Embryonic facial prominence (tissue), 1 donor: ENCODE data around the gene U2AF1L4.
"Not testable (repeated sequence)": the region's sequence is repeated elsewhere in the genome, so short reads cannot be mapped to it uniquely, and the experiment has no call there.

Source experiments
- DNase-seq: peaks from one replicate; pipeline ENCODE4 v3.0.0-alpha.2; 2016; ENCODE audit errors: extremely low spot score

U2AF1L4 gene

GRCh38 chr19:35780717-35781116 is 35.5 kb upstream of the U2AF1L4 start:
- no peak for DNase-seq

DNA sequence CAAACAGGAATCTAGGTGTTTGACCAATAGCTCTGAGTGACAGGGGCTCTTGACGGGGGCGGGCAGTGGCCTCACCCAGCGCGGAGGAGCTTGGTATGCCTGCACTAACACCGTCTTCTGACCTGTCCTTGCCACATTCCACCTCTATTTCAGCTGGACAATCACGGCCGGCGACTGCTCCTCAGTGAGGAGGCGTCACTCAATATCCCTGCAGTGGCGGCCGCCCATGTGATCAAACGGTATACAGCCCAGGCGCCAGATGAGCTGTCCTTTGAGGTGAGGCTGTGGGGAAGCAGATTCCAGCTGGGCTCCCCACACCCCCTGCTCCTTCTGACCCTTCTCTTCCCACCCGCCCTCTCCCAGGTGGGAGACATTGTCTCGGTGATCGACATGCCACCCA is 34.8 kb upstream of the U2AF1L4 start:
- DNase-seq, result no peak

DNA sequence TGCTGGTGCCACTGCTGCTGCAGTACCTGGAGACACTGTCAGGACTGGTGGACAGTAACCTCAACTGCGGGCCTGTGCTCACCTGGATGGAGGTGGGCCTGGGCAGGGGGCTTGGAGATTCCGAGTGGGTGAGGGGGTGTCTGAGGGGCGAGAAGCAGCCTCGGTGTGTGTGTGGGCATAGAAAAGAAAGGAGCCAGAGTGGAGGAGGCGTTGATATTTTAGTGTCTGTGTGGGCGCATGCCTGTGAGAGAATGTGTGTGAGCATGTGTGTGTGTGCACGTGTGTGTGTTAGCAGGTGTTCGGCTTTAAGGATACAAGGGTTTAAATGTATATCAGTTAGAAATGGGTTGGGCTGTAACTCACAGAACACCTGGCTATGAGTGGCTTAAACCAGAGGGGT is 33.8 kb upstream of the U2AF1L4 start:
- DNase-seq, result no peak

- no peak for DNase-seq
Measured at GRCh38 chr19:35777961-35778360, 32.7 kb upstream of the U2AF1L4 start.

DNA sequence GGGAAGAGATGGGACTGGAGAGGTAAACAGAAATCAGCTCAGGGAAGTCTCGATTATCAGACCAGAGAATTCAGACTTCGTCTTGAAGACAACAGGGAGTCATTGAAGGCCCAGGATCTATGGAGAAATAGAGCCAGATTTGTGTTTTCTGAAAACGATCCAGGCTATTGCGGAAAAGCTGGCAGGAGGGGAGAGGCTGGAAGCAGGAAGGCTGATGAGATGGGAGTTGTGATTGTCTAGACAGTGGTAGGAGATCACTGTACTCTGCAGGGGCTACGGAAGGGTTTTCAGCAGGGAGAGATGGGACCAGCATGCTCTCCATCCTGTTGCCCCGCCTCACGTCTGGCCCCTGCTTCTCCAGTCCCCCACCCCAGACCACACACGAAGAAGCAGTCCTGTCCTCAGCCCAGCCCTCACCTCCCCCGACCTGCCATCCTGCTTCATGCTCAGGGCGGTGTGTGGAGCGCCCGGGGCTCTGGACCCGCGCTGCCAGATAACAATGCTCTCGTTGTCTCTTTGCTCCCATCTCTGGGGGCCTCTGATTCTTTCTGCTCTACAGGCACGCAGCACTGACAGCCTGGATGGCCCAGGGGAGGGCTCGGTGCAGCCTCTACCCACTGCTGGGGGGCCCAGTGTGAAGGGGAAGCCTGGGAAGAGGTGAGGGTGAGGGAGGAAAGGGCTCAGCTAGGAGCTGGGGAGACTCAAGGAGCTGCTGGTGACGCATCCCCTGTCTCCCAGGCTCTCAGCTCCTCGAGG is 32.0 kb upstream of the U2AF1L4 start:
- no peak for DNase-seq

- DNase-seq, result no peak
Measured at GRCh38 chr19:35776102-35776788, 31.0 kb upstream of the U2AF1L4 start.

DNA sequence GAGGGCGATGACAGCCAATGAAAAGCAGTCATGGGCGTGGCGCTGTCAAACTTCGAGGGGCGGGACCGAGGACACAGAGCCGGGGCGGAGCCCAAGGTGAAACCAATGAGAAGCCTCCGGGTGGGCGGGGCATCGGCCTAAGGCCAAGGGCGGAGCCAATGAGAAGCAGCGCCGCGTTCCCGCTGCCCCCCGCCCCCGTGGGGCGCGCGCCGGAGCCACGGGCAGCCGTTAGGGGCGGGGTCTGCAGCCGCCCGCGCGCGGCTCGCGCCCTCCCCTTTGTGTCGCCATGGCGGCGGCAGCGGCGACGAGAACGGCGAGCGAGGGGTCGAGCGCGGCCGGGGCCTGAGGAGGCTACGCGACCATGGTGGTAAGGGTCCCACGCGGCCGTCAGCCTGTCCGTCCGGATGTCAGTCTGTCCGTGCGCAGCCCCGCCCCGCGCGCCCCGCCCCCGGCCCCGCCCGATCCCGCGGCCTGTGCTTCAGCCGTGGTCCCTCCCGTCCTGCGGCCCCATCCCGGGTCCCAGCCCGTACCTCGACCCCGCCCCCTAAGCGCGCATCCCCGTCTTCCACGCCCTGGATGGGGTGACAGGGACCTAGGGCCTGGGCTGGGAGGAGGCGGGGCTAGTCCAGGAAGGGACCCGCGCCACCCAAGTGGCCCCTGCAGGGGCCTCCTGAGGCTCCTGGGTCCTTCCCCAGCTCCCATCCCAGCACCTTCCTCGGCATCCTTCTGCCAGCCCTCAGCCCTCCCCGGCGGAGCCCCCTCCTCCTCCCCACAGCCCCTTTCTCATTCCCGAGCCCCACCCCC is 30.3 kb upstream of the U2AF1L4 start, which contains the start of gene ARHGAP33:
ARHGAP33 (plus strand) TSS at position 267 of the 804 bp plus-strand sequence; CDS start at position 362, 95 bp downstream.
- DNase-seq, result peak; percentile 90

DNA sequence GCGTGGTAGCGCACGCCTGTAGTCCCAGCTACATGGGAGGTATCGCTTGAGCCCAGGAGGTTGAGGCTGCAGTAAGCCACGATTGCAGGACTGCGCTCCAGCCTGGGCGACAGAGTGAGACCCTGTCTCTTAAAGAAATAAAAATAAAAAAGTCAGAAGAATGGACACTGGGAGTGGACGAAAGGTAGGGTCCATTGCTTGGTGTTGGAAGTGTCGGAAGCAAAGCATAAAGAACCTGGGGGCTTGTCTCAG is 29.8 kb upstream of the U2AF1L4 start:
- DNase-seq, result no peak

- no peak for DNase-seq
Measured at GRCh38 chr19:35774274-35775045, 29.2 kb upstream of the U2AF1L4 start.

DNA sequence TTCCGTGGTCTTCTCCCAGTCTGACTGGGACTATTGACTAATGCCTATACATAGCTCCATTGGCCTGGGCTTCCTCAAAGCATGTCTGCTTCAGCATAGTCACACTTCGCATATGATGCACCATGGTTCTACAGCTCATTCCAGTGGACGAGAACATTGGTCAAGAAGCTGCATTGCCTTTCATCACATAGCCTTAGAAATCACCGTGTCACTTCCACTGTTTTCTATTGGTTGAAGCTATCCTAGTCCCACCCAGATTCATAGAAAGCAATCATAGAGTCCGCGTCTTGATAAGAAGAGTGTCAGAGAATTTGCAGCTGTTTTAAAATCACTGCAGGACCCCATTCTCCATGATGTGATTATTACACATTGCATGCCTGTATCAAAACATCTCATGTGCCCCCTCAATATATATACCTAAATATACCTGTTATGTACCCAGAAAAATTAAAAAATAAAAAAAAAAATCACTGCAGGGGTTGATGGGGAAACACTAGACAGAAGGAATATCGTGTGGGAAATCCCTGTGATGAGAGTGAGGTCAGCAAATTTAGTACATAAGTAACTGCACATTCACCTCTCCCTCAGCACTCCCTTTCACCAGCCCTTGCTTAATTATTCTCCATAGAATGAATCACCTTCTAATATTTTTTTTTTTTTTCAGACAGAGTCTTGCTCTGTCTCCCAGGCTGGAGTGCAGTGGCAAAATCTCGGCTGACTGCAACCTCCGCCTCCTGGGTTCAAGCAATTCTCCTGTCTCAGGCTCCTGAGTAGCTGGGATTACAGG is 28.0 kb upstream of the U2AF1L4 start:
- DNase-seq, result no peak

- DNase-seq, result not testable (repeated sequence)
Measured at GRCh38 chr19:35772362-35772761, 27.1 kb upstream of the U2AF1L4 start.

DNA sequence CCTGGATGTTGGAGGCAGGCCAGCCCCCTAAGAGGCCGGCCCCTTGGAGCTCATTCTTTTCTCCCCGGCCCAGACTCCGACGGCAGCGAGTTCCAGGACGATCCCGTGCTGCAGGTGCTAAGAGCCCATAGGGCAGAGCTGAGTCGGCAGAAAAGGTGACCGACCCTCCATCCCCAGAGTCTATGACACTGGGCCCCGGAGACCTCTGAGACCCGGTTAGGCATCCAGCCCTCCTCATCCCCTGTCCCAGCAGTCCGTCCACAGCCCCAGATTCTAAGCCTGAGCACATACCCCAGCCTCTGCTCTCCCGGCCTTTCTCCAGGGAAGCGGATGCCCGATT is 22.8 kb upstream of the U2AF1L4 start:
- DNase-seq, result no peak

GRCh38 chr19:35767288-35768081 is 22.3 kb upstream of the U2AF1L4 start:
- DNase-seq, result no peak

DNA sequence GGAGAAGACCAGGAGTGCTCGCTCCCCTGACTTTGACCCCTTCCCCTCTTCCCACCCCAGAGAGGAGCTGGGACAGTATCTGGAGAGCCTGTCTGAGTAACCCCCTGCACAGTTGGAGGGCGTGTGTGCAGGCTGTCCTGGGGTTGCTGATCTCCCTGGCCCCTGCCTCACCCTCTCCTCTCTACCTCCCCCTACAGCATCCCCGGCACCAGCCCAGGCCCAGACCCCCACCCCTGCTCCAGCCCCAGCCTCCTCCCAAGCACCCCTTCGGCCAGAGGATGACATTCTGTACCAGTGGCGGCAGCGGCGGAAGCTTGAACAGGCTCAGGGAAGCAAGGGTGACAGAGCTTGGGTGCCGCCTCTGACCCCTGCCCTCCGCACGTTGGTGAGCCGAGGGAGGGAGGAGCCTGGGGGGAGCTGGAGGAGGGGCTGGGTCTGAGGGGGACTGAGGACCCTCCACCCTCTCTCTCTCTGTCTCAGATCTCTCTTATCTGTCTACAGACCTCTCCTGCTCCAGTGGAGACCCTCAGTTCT is 21.4 kb upstream of the U2AF1L4 start:
- no peak for DNase-seq

GRCh38 chr19:35764432-35765315 is 19.5 kb upstream of the U2AF1L4 start:
- no peak for DNase-seq

- DNase-seq, result no peak
Measured at GRCh38 chr19:35760711-35761349, 15.6 kb upstream of the U2AF1L4 start.

DNA sequence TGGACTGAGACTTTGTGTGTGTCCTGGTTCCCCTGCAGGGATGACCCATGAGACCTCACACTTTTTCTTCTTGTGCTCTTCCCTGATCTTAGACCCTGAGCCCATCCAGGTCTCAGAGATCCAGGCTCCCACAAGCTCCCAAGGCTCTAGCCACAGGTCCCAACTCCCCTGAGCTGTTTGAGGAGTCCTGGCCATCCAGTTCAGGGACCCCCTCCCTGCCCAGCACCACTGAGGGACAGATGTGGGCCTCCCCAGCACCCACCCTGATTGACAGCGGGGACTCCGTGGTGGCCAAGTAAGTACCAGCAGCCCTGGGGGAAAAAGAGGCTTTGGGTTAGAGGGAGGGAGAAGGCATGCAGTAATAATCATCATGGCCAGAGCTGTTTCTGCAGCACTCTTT is 14.5 kb upstream of the U2AF1L4 start:
- DNase-seq, result no peak

DNA sequence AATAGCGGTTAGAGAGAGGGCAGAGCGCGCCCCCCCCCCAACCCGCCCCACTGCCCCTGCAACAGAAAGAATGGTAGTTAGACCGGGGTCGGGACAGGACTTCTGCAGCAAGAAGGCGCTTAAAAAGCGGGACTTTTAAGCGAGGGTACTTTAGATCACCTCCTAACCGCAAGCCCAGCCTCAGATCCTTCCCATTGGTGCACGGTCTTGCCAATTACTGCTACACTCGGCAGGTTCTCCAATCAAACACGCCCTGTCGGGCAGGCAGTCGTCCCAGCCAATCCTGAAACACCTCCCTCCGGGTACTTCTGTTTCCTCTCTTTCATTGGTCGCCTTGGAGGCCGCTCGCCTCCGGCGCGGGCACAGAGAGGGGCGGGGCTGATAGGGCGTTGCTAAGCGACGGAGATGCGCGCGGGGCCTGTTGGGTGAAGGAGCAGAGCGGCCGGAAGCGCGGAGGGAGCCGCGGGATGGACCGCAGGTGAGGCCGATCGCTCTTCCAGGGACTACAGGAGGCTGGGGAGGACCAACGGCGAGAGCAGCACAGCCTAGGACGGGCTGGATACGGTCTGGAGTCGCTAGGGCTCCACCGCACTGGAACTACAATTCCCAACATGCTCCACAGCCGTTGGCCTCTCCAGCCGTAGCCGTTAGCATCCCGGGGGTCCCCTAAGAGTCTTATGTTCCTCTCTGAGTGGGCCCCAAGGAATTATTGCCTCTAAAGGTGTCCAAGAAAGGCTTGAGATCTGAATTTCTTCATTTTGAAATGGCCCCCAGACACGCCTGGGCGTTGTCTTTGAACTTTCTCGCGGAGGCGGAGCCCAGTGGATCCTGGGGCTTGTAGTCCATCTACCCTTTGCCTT is 12.8 kb upstream of the U2AF1L4 start, which contains the start of gene PROSER3:
PROSER3 (plus strand) TSS at position 428 of the 860 bp plus-strand sequence; CDS start at position 468, 40 bp downstream.
- peak; percentile 99 for DNase-seq
